K562 (cell line): Measurements from ENCODE around the gene PTP4A1. TPM values are rescaled to one million over a fixed set of nuclear protein-coding genes. Genes with fewer than 3 reads are reported as not detected.

ENCODE experiments used
- ATAC-seq: fragments of 200-7000 bp; cut with Tn5 transposase; 3 replicates; pipeline ENCODE4 v1.9.1; 2020; ENCODE audit warnings: moderate library complexity
- BruUV-seq: library from RNA; stranded (reverse); fragments of 400-500 nt; replicated peaks from 2 replicates; lab custom pipeline; 2021; lab: Mats Ljungman, UMichigan
- CTCF ChIA-PET: fragments of 300-600 bp; formaldehyde crosslinking; extraction: SDS; loops from one replicate; lab custom pipeline; 2021; ENCODE audit warnings: low intra/inter-chr PET ratio; lab: Yijun Ruan, JAX
- POLR2A ChIA-PET: fragments of 300-600, 350-650 bp; sonication (Branson Sonifier 250); formaldehyde crosslinking; extraction: SDS; loops from one replicate; lab custom pipeline; 2021; ENCODE audit warnings: antibody characterized with exemption, inconsistent platforms; lab: Yijun Ruan, JAX
- DNase-seq, 4 experiments: peaks; one replicate each; pipeline versions ENCODE4 v3.0.0 to v3.0.0-alpha.2; 2011 to 2018; ENCODE audit warnings: low spot score in 3 of 4, mixed read lengths in 3 of 4; ENCODE audit errors: extremely low read depth in 1 of 4
- FAIRE-seq: peaks from 2 replicates; lab custom pipeline; 2011; peaks lifted over from hg19 to GRCh38; lab: Jason Lieb, UNC
- H2AFZ ChIP-seq: 2 replicates; pipeline ENCODE4 v1.6.0; 2011; ENCODE audit warnings: low read depth, low read length, control low read depth, inconsistent platforms
- H3K27ac ChIP-seq: fragments of 200-600 bp; 3 replicates; pipeline ENCODE4 v1.8.0; 2011; ENCODE audit warnings: low read depth, mild to moderate bottlenecking, control low read depth, inconsistent platforms, low read length, moderate library complexity, mixed read lengths; ENCODE audit errors: extremely low read depth
- H3K27me3 ChIP-seq, 2 experiments: fragments of 300-600 bp in 1 of 2; 2 replicates in 1 of 2; 3 replicates in 1 of 2; pipeline versions ENCODE4 v1.6.0 to v1.8.0; 2011; ENCODE audit warnings: inconsistent platforms in 2 of 2, low read length in 2 of 2, mild to moderate bottlenecking in 1 of 2, mixed read lengths in 1 of 2, moderate library complexity in 1 of 2; ENCODE audit not compliant: control insufficient read depth in 2 of 2, insufficient read depth in 2 of 2
- H3K36me3 ChIP-seq: fragments of 300-600 bp; 3 replicates; pipeline ENCODE4 v1.8.0; 2011; ENCODE audit warnings: mild to moderate bottlenecking, low read length, inconsistent platforms; ENCODE audit not compliant: control insufficient read depth, insufficient read depth
- H3K4me1 ChIP-seq, 2 experiments: fragments of 200-600 bp in 1 of 2; replicated peaks in 1 of 2; 2 replicates in 1 of 2; 3 replicates in 1 of 2; pipeline versions ENCODE4 v1.5.1 to v1.8.0; 2011; ENCODE audit warnings: inconsistent platforms in 2 of 2, low read length in 2 of 2, mild to moderate bottlenecking in 1 of 2, mixed read lengths in 1 of 2, moderate library complexity in 1 of 2; ENCODE audit not compliant: control insufficient read depth in 2 of 2, insufficient read depth in 2 of 2
- H3K4me2 ChIP-seq: 2 replicates; pipeline ENCODE4 v1.6.1; 2011; ENCODE audit warnings: low read length, control low read depth, inconsistent platforms, mixed read lengths; ENCODE audit not compliant: insufficient read depth
- H3K4me3 ChIP-seq: fragments of 200-600 bp; sonication (generic), shearing (Covaris generic); 2 replicates; pipeline ENCODE4 v1.5.1; 2016; ENCODE audit warnings: control low read depth, inconsistent platforms
- H3K79me2 ChIP-seq: fragments of 200-600 bp; 3 replicates; pipeline ENCODE4 v1.8.0; 2011; ENCODE audit warnings: low read length, inconsistent platforms; ENCODE audit not compliant: control insufficient read depth, insufficient read depth
- H3K9ac ChIP-seq, 2 experiments: 2 replicates each; pipeline versions ENCODE4 v1.6.0 to v1.6.1; 2011; ENCODE audit warnings: low read depth in 2 of 2, low read length in 2 of 2, control low read depth in 1 of 2, inconsistent platforms in 1 of 2, mild to moderate bottlenecking in 1 of 2, mixed read lengths in 1 of 2; ENCODE audit not compliant: insufficient read depth in 1 of 2
- H3K9me1 ChIP-seq: one replicate; pipeline ENCODE4 v1.6.0; 2011; ENCODE audit warnings: inconsistent platforms, mild to moderate bottlenecking, low read length, moderate library complexity; ENCODE audit not compliant: control insufficient read depth, insufficient read depth
- H3K9me3 ChIP-seq: replicated peaks from 2 replicates; pipeline ENCODE4 v1.5.1; 2011; ENCODE audit warnings: low read depth, low read length, inconsistent platforms; ENCODE audit not compliant: control insufficient read depth, insufficient read depth
- H4K20me1 ChIP-seq: replicated peaks from 2 replicates; pipeline ENCODE4 v1.6.1; 2011; ENCODE audit warnings: low read length, inconsistent platforms, mixed read lengths; ENCODE audit not compliant: control insufficient read depth, insufficient read depth
- ATF3 ChIP-seq, 2 experiments: fragments of 450-650 bp in 1 of 2; sonication (generic) in 1 of 2; formaldehyde crosslinking in 1 of 2; IDR thresholded peaks in 1 of 2; conservative IDR thresholded peaks in 1 of 2; 2 replicates each; pipeline versions ENCODE4 v1.6.1 to v1.8.1; 2016 to 2023; ENCODE audit warnings: mild to moderate bottlenecking in 2 of 2, moderate library complexity in 2 of 2, inconsistent platforms in 1 of 2, missing genetic modification reagents in 1 of 2
- L3MBTL2 ChIP-seq: fragments of 450-650 bp; IDR thresholded peaks from 2 replicates; pipeline ENCODE4 v1.6.1; 2016; ENCODE audit warnings: mild to moderate bottlenecking, moderate library complexity
- RFX5 ChIP-seq: IDR thresholded peaks from 2 replicates; pipeline ENCODE4 v1.6.1; 2011; ENCODE audit warnings: low read depth, mild to moderate bottlenecking, improper control_type of control experiment, low read length
- WGBS: fragments of 100-300 bp; shearing (Covaris generic); methylation state at CpG from one replicate; pipeline ENCODE4 v1.1.6; 2016; ENCODE audit warnings: low coverage, mixed read lengths; ENCODE audit not compliant: insufficient coverage; ENCODE audit errors: missing lambda C conversion rate; 5-methylcytosine and 5-hydroxymethylcytosine counted together
- in situ Hi-C: fragments of 300-500 bp; cut with MboI; formaldehyde crosslinking; loops from 4 replicates; pipeline ENCODE4 v1.15.0; 2018; ENCODE audit warnings: inconsistent platforms, mixed read lengths
- intact Hi-C: fragments of 100-400 bp; cut with micrococcal nuclease; formaldehyde crosslinking; loops from 2 replicates; pipeline ENCODE4 v1.14.2; 2022
- polyA plus RNA-seq, 8 experiments: library from polyadenylated mRNA; depleted of rRNA in 4 of 8; stranded (reverse) in 5 of 8; unstranded in 3 of 8; fragments of >200 nt; fragmentation: Nextera tagmentation in 2 of 8; fragmentation: Illumina TruSeq in 1 of 8; extraction: Ambion mirVana in 2 of 8; extraction: Trizol in 1 of 8; gene quantifications; 2 replicates each; pipeline versions ENCODE4 v1.2.1 to v1.2.3, GENCODE V29; 2011 to 2014; ENCODE audit warnings: inconsistent platforms in 1 of 8, missing spikeins in 1 of 8
- total RNA-seq, 7 experiments: library from RNA; depleted of rRNA in 6 of 7; stranded (reverse); fragments of >200 nt in 6 of 7; fragmentation: Illumina TruSeq in 2 of 7; extraction: Trizol in 2 of 7; gene quantifications; 2 replicates each; pipeline versions ENCODE4 v1.2.1 to v1.2.3, GENCODE V29; 2011 to 2021; ENCODE audit warnings: low replicate concordance in 1 of 7

Gene PTP4A1
- total and polyA plus RNA-seq, 9 of the 15 experiments (the other 6 are each of a cell fraction or from before 2014, with no cell fraction given) = 3.7 to 67.5 (median 13.1) TPM

- no peaks in the 10 kb centered on the region for H3K79me2 ChIP-seq
- H3K9me3 ChIP-seq = no peaks in the 10 kb centered on the region
- in situ Hi-C loops = no loop called here
- no peak overlapping the region for H3K27ac ChIP-seq
- H4K20me1 ChIP-seq = no peaks in the 10 kb centered on the region
- no TSS peak for BruUV-seq
- ATAC-seq (no peak), DNase-seq (no peak), FAIRE-seq (no peak)
- TF ChIP-seq L3MBTL2 (no peak), ATF3 (IDR thresholded peaks at IDR 0.05) (peak; percentile 22; the same call in 1 of the 2 replicates), ATF3 (CRISPR knock-in tag; conservative IDR thresholded peaks at IDR 0.05) (no peak), RFX5 (peak; percentile 40; the same call in 1 of the 2 replicates)
- no peaks in the 10 kb centered on the region for H3K36me3 ChIP-seq
- CTCF ChIA-PET = no interaction called here
- POLR2A ChIA-PET = interaction anchor here (0.7 kb wide), 1 partner anchor 9 kb away, joined by 3 read pairs; no protein-coding TSS in a partner anchor
- no peaks in the 10 kb centered on the region for H3K27me3 ChIP-seq
- H3K4me1 ChIP-seq = no peaks in the 10 kb centered on the region; a peak in 1 of 5 replicates
- H3K9ac ChIP-seq = no peak overlapping the region
- H3K4me2 ChIP-seq = no peak overlapping the region
- WGBS = 10% methylated on average over 2 of the region's 2 CpGs
- intact Hi-C loops = loop anchor here (10.0 kb wide), 1 partner anchor 135 kb away; no protein-coding TSS in a partner anchor
- no peak overlapping the region for H3K4me3 ChIP-seq
- H2AFZ ChIP-seq = no peak overlapping the region
- no peaks in the 10 kb centered on the region for H3K9me1 ChIP-seq
These were observed 17.7 kb downstream of the PTP4A1 start for GRCh38 chr6:63589952-63590411.
